ENCODE results near the gene KLK12. TPM values are rescaled to one million over a fixed set of nuclear protein-coding genes. Genes with fewer than 3 reads are reported as not detected.

The KLK12 gene
- total and polyA plus RNA-seq, 2 donors (not counting 3 experiments of a cell fraction or from before 2014, with no cell fraction given), result not detected

DNA sequence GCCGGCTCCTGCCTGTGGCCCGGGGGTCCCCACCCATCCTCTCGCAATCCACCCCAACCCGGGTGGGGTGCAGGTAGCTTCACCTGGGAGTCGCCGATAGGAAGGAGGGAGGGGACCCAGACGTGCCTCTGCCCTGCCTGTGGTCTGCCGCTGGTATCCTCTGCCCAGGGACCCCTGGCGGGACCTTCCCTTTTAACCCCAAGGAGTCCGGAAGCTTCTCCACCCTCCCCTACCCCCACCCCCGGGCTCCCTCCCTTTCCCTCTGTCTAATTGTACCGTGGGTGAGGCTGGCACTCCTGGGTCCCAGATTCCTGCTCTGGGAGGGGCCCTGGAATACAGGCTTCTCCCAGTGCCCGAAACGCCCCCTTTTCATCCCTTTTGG lies 15.3 kb downstream of the KLK12 start, which contains the start of gene KLK10:
KLK10 (minus strand) TSS at position 166 of the 382 bp plus-strand sequence. CDS start 579 bp downstream, outside the sequence.
- Histone ChIP-seq H3K27ac (ENCODE audit: insufficient read depth, low read depth, low read length) (no peak within 1 kb of the TSS), H3K4me1 (ENCODE audit: control insufficient read depth, extremely low read depth, insufficient read depth, low read length) (no peaks in the 10 kb centered on the region), H4K20me1 (replicated peaks; ENCODE audit: control insufficient read depth, extremely low read depth, insufficient read depth, low read length) (no peaks in the 10 kb centered on the region), H3K4me3 (replicated peaks in 1 of 3; ENCODE audit: insufficient read depth in 1 of 3, low read depth in 1 of 3, low read length in 3 of 3) (no peak within 1 kb of the TSS), H3K27me3 (ENCODE audit: control insufficient read depth in 2 of 2, insufficient read depth in 2 of 2, low read length in 2 of 2) (peaks cover 21 to 25% of the 10 kb centered on the region in 2 experiments), H3K4me2 (ENCODE audit: insufficient read depth, low read length) (no peak within 1 kb of the TSS), H3K9ac (replicated peaks; ENCODE audit: extremely low read depth, insufficient read depth, low read length) (no peak within 1 kb of the TSS), H3K9me3 (replicated peaks; ENCODE audit: control insufficient read depth, insufficient read depth, low read length) (no peaks in the 10 kb centered on the region), H3K9me1 (replicated peaks; ENCODE audit: control insufficient read depth, extremely low read depth, insufficient read depth, low read length) (no peaks in the 10 kb centered on the region), H3K79me2 (ENCODE audit: control insufficient read depth, insufficient read depth, low read length) (no peaks in the 10 kb centered on the region), H2AFZ (ENCODE audit: low read depth, low read length) (no peak within 1 kb of the TSS), H3K36me3 (ENCODE audit: control insufficient read depth in 2 of 2, extremely low read depth in 1 of 2, insufficient read depth in 2 of 2, low read length in 2 of 2) (no peaks in the 10 kb centered on the region)
- no TSS peak for BruUV-seq (replicated peaks)
- no peak for DNase-seq (ENCODE audit: low read depth, low spot score)
- ChIA-PET CTCF (interaction anchor here (1.9 to 3.2 kb wide), 3 partner anchors 32 to 76 kb away, joined by 6 to 73 read pairs (median 11); no protein-coding TSS in a partner anchor), POLR2A (no interaction called here)
- TF ChIP-seq, protein P1, sequence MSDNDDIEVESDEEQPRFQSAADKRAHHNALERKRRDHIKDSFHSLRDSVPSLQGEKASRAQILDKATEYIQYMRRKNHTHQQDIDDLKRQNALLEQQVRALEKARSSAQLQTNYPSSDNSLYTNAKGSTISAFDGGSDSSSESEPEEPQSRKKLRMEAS (IDR thresholded peaks at IDR 0.05; ENCODE audit: insufficient read depth, insufficient read length), result no peak
- TF ChIP-seq POLR2AphosphoS5 (IDR thresholded peaks at IDR 0.05; ENCODE audit: insufficient read depth, low read depth, low read length) (no peak), JUN (IDR thresholded peaks at IDR 0.05; ENCODE audit: borderline replicate concordance, insufficient read depth, insufficient read length, low read depth) (no peak), FOS (IDR thresholded peaks at IDR 0.05; ENCODE audit: borderline replicate concordance, insufficient read depth, low read length) (no peak), EZH2 (IDR thresholded peaks at IDR 0.05; ENCODE audit: borderline replicate concordance, low read depth, low read length, severe bottlenecking) (no peak), MYC (IDR thresholded peaks at IDR 0.05; ENCODE audit: low read depth, low read length) (no peak), POLR2A (IDR thresholded peaks at IDR 0.05; ENCODE audit: low read depth, low read length) (no peak), GATA2 (IDR thresholded peaks at IDR 0.05; ENCODE audit: insufficient read depth, insufficient read length, low read depth, low read length) (no peak)
- TF ChIP-seq, protein P2, sequence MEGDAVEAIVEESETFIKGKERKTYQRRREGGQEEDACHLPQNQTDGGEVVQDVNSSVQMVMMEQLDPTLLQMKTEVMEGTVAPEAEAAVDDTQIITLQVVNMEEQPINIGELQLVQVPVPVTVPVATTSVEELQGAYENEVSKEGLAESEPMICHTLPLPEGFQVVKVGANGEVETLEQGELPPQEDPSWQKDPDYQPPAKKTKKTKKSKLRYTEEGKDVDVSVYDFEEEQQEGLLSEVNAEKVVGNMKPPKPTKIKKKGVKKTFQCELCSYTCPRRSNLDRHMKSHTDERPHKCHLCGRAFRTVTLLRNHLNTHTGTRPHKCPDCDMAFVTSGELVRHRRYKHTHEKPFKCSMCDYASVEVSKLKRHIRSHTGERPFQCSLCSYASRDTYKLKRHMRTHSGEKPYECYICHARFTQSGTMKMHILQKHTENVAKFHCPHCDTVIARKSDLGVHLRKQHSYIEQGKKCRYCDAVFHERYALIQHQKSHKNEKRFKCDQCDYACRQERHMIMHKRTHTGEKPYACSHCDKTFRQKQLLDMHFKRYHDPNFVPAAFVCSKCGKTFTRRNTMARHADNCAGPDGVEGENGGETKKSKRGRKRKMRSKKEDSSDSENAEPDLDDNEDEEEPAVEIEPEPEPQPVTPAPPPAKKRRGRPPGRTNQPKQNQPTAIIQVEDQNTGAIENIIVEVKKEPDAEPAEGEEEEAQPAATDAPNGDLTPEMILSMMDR (IDR thresholded peaks at IDR 0.05; ENCODE audit: extremely low read depth in 1 of 2, insufficient read depth in 1 of 2, low read depth in 1 of 2, low read length in 2 of 2), result no peak
- intact Hi-C loops (cut with micrococcal nuclease) (no loop called here), dilution Hi-C loops (cut with MboI; ENCODE audit: extremely low pct_ligation_motif_present, low sequenced_read_pairs) (no loop called here)
- no peak for FAIRE-seq

Measured in endothelial cell of umbilical vein (primary cell).